Right ventricle myocardium inferior (tissue), 1 donor: ENCODE measurements around the gene GUK1. TPM values are rescaled to one million over a fixed set of nuclear protein-coding genes. Genes with fewer than 3 reads are reported as not detected.

ENCODE experiments used
- ATAC-seq: fragments of 200-7000 bp; cut with Tn5 transposase; one replicate; pipeline ENCODE4 v1.9.1; 2020; ENCODE audit warnings: mild to moderate bottlenecking, moderate library complexity
- DNase-seq: peaks from one replicate; pipeline ENCODE4 v3.0.0; 2021; ENCODE audit errors: missing footprints
- intact Hi-C: fragments of 100-400 bp; cut with DNase I; formaldehyde crosslinking; loops from one replicate; pipeline ENCODE4 v1.11.0; 2022
- total RNA-seq: library from RNA; stranded (reverse); fragmentation: NEBNext Ultra II Directional; extraction: Animal tissue kit (Norgen Biotek cat#: 25700); gene quantifications from one replicate; pipeline ENCODE4 v1.2.1, GENCODE V29; 2021
- donor health status: DM: no; HTN: yes; CAD: no; lungs with severe emphysema.

The GUK1 gene
- total RNA-seq, 1 donor from 2014 or later = 162 TPM

GRCh38 chr1:228156941-228157728, 17.1 kb downstream of the GUK1 start:
- intact Hi-C loops = no loop called here
- ATAC-seq (no peak), DNase-seq (peak; percentile 34)

- intact Hi-C loops = no loop called here
- DNase-seq (peak; percentile 30), ATAC-seq (no peak)
These were observed 17.6 kb downstream of the GUK1 start for GRCh38 chr1:228157729-228158126.

- ATAC-seq (no peak), DNase-seq (peak; percentile 45)
- intact Hi-C loops = no loop called here
These were observed 18.3 kb downstream of the GUK1 start for GRCh38 chr1:228158151-228159007.

GRCh38 chr1:228159008-228159665, 19.1 kb downstream of the GUK1 start:
- no peak for ATAC-seq
- no peak for DNase-seq
- intact Hi-C loops = no loop called here

- DNase-seq = no peak
- intact Hi-C loops = no loop called here
- ATAC-seq = no peak
These were observed 20.2 kb downstream of the GUK1 start for GRCh38 chr1:228160201-228160761.

GRCh38 chr1:228161362-228161761, 21.3 kb downstream of the GUK1 start:
- intact Hi-C loops = no loop called here
- ATAC-seq (no peak), DNase-seq (no peak)

- DNase-seq (no peak), ATAC-seq (no peak)
- intact Hi-C loops = loop anchor here (1.0 kb wide), 1 partner anchor 21 kb away; no protein-coding TSS in a partner anchor
These were observed 21.8 kb downstream of the GUK1 start for GRCh38 chr1:228161866-228162265.

GRCh38 chr1:228162286-228163006, 22.4 kb downstream of the GUK1 start:
- DNase-seq (no peak), ATAC-seq (no peak)
- intact Hi-C loops = loop anchor here (1.0 kb wide), 1 partner anchor 21 kb away; no protein-coding TSS in a partner anchor

- intact Hi-C loops = no loop called here
- peak; percentile 67 for DNase-seq
- no peak for ATAC-seq
These were observed 23.1 kb downstream of the GUK1 start for GRCh38 chr1:228163007-228163753.

GRCh38 chr1:228163776-228164519, 23.9 kb downstream of the GUK1 start:
- DNase-seq (peak; percentile 62), ATAC-seq (no peak)
- intact Hi-C loops = no loop called here

GRCh38 chr1:228164561-228165371, 24.7 kb downstream of the GUK1 start:
- intact Hi-C loops = loop anchor here (1.0 kb wide), 1 partner anchor 24 kb away; the partner anchor contains the start of gene GUK1
- ATAC-seq (no peak), DNase-seq (peak; percentile 73)

- DNase-seq (peak; percentile 100), ATAC-seq (peak; percentile 94)
- intact Hi-C loops = loop anchor here (1.0 to 2.0 kb wide), 3 partner anchors 25 to 42 kb away; partner anchors contain the start of gene GUK1
These were observed 25.5 kb downstream of the GUK1 start, which contains the start of gene IBA57 for GRCh38 chr1:228165372-228166169. Gene IBA57 (plus strand): TSS chr1:228165804. CDS start chr1:228165817, 13 bp downstream.

- intact Hi-C loops = loop anchor here (1.0 to 2.0 kb wide), 2 partner anchors 36 to 41 kb away; no protein-coding TSS in a partner anchor
- ATAC-seq (peak; percentile 9), DNase-seq (peak; percentile 81)
These were observed 26.3 kb downstream of the GUK1 start for GRCh38 chr1:228166170-228166936.

GRCh38 chr1:228168563-228169270, 28.6 kb downstream of the GUK1 start:
- peak; percentile 25 for DNase-seq
- ATAC-seq = no peak
- intact Hi-C loops = no loop called here
